Iris pigment epithelial cell (primary cell): Measurements from ENCODE around the gene CFDP1.
"Not testable (repeated sequence)": the region's sequence is repeated elsewhere in the genome, so short reads cannot be mapped to it uniquely, and the experiment has no call there.

Experiments
- DNase-seq: peaks from one replicate; pipeline ENCODE4 v3.0.0-alpha.2; 2011; ENCODE audit warnings: low read depth

CFDP1 gene

DNA sequence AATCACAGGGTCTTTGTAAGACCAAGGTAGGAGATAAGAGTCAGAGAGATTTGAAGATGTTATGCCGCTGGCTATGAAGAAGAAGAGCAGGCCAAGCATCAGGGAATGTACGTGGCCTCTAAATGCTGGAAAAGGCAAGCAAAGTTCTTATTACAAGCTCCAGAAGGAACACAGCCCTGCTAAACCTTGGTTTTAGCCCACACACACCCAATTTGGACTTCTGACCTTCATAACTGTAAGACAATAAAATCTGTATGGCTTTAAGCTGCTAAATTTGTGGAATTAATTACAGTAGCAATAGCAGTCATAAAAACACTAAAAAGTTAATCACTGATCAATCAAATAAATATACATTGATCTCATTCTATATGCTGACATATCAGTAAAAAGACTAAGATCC, 25.1 kb upstream of the CFDP1 start:
- DNase-seq, result no peak

GRCh38 chr16:75458029-75458428, 24.7 kb upstream of the CFDP1 start:
- DNase-seq, result no peak

DNA sequence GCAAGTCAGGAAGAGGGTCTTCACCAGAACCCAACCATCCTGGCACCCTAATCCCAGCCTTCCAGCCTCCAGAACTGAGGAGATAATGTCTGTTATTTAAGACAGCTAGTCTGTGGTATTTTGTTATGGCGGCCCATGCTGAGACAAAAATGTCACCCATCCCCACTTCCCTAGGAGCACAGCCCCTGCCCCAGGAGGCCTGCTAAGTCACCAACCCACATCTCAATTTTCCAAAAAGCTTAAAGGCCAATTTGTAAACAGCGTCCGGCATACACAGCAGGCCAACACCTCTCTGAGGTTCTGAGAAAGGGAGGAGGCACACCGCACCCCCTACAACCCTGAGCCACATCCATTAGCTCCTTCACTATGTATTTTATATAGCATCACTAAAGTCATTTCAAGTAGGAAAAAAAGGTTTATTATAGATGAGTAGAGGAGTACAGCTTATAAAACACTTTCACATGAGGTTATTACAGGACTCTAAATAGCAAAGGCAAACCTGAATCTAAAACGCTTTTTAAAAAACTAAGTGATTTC, 24.2 kb upstream of the CFDP1 start:
- DNase-seq, result no peak

- DNase-seq, result no peak
Observed at GRCh38 chr16:75456971-75457370, 23.7 kb upstream of the CFDP1 start.

DNA sequence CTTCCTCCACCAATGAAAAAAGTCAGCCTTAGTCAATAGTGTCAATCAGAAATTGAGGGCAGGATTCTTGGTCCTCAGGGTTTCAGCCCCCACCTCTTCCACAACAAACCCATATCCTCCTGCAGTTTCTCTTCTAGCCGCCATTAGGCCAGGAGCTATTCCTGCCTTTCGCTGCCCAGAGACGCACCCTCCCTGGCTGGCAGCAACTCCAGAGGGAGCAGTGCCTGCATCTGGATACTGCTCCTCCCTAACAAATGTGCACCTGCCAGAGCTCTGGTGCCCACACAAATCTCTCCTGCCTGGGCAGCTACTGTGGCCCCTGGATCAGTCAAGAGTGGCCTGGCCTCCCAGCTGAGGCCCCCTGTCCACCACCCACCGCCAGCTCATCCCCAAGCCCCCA, 23.2 kb upstream of the CFDP1 start:
- not testable (repeated sequence) for DNase-seq

DNA sequence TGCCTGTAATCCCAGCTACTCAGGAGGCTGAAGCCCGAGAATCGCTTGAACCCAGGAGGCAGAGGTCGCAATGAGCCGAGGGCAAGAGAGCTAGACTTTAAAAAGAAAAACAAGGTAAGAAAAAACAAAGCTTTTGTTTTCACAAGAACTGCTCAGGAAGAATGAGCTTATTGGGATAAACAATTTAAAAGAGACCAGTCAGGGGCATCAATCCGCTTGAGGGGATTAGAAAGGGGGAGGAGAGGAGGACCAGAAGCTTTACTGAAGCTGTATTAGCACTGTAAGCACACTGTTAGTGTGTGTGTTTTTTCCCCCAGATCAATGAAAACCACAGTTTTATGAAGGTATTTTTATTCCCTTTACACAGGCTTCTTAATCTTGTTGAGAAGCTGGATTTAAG, 22.4 kb upstream of the CFDP1 start:
- no peak for DNase-seq

DNA sequence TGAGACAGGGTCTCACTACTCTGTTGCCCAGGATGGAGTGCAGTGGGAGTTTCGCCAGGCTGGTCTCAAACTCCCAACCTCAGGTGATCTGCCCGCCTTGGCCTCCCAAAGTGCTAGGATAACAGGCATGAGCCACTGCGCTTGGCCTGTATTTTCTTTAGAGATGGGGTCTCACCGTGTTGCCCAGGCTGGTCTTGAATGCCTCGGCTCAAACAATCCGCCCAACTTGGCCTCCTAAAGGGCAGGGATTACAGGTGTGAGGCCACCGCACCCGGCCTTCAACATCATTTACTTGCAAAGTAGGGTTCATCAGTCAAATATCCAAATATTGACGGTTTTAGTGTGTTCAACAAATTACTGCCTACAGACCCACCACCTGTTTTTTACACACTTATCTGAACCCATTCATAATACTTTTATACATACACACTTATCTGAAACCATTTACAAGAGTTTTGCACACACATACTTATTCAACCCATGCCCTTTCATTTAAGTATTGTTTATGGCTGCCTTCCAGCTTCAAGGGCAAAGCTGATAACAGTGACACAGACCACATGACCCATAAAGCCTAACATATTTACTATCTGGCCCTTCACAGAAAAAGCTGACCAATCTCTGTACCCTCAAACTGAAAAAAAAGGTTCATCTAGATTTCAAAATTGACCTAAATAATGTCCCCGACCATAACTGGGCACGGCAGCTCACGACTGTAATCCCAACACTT, 19.3 kb upstream of the CFDP1 start:
- no peak for DNase-seq

GRCh38 chr16:75446416-75446815, 13.1 kb upstream of the CFDP1 start:
- DNase-seq, result no peak

DNA sequence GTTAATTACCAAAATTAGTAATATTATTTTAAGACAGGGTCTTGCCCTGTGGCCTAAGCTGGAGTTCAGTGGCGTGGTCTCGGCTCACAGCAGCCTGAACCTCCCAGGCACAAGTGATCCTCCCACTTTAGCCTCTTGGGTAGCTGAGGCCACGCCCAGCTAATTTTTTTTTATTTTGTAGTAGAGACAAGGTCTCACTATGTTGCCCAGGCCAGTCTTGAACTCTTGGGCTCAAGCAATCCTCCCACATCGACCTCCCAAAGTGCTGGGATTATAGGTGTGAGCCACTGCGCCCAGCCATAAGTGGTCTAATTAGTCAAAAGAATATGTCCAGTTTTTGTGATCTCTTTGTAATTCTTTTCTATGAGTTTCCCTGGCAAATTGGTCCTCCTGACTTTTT, 12.0 kb upstream of the CFDP1 start:
- no peak for DNase-seq

DNA sequence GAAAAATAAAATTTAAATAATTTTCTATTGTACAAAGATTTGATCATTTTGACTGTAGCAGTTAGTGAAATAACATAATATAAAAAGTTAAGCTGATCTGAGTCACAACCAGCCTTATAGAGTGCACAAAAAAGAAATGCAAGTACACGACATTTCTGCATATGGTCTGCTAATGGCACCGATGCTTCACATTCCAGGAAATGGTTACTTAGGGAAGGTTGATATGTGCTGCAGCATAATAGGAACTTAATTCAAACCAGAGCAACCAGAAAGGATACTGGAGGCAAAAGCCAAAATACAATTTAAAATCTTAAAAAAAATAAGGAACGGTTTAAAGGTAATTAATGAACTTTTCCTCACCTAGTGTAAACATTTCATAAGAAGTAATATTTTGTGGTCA, 10.0 kb upstream of the CFDP1 start:
- DNase-seq, result peak; percentile 55

DNA sequence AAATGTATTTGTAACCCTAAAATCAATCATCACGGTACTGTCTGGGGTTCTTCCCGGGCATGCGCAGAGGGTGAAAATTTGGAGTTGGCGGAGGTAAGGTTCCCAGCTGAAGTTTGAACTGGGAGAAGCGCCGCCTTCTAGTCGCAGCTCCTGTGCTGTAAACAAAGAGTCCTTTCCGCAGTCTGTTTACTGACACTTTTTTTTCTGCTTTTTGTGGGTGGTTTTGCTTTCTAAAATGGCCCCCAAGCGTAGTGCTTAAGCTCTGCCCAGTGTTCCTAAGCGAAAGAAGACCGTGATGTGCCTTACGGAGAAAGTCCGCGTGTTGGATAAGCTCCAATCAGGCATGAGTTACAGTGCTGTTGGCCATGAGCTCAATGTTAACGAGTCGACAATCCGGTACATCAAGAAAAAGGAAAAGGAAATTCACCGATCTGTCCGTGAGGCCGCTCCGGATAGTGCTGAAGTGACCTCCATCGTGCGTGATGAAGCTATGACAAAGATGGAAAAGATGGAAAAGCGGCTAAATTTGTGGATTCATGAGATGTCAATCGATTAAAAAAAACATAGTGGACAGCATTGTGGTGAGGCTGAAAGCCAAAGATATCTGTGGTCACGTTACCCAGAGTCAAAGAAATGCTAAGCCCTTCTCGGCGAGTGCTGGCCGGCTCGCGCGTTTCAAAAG, 570 bp upstream of the CFDP1 start:
- peak; percentile 98 for DNase-seq

GRCh38 chr16:75429621-75430403, 3.5 kb downstream of the CFDP1 start:
- DNase-seq, result no peak

DNA sequence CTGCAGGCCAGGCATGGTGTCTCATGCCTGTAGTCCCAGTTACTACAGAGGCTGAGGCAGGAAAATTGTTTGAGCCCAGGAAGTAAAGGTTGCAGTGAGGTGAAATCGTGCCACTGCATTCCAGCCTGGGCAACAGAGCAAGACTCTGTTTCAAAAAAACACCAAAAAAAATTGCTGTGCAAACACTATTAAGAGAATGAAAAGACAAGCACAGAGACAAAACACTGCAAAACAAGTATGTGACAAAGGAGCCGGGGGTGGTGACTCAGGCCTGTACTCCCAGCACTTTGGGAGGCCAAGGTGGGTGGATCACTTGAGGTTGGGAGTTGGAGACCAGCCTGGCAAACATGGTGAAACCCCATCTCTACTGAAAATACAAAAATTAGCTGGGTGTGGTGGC, 6.8 kb downstream of the CFDP1 start:
- peak; percentile 19 for DNase-seq

DNA sequence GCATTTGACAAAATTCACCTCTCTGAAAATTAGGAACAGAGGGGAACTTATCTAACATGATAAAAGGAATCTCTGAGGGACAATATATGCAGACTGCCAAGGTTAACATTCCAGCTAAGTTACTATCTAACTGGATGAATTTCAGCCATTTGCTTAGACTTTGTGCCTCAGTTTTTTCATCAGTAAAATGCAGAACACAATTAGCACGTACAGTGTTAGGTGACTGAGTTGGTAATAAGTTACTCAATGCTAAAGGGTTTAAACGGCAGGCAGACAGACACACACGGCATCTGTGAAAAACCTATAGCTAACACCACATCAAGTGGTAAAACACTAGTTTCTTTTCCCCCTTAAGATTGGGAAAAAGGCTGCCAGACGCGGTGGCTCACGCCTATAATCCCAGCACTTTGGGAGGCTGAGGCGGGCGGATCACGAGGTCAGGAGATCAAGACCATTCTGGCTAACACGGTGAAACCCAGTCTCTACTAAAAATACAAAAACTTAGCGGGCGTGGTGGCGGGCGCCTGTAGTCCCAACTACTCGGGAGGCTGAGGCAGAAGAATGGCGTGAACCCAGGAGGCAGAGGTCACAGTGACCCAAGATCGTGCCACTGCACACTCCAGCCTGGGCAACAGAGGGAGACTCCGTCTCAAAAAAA, 9.1 kb downstream of the CFDP1 start:
- DNase-seq, result not testable (repeated sequence)

GRCh38 chr16:75423723-75424104, 9.6 kb downstream of the CFDP1 start:
- no peak for DNase-seq

DNA sequence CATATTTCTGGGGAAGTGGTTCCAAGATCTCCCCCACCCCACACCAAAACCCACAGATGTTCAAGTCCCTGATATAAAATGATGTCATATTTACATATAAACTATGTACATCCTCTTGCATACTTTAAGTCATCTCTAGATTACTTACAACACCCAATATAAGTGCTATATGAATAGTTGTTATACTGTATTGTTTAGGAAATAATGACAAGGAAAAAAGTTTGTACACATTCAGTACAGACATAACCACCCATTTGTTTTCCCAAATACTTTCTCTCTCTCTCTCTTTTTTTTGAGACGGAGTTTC, 11.5 kb downstream of the CFDP1 start:
- DNase-seq, result no peak

- DNase-seq, result peak; percentile 60
Observed at GRCh38 chr16:75420987-75421819, 12.1 kb downstream of the CFDP1 start.

GRCh38 chr16:75416904-75417565, 16.3 kb downstream of the CFDP1 start:
- DNase-seq, result peak; percentile 26

- peak; percentile 23 for DNase-seq
Observed at GRCh38 chr16:75415169-75415905, 18.0 kb downstream of the CFDP1 start.

- no peak for DNase-seq
Observed at GRCh38 chr16:75413951-75414350, 19.4 kb downstream of the CFDP1 start.
